Uterus (tissue), 2 donors: ENCODE measurements around the gene RALGAPB.

Experiments used
- CTCF ChIP-seq, 4 experiments: fragments of 200-600 bp in 2 of 4; fragments of 450-650 bp in 2 of 4; sonication (generic) in 2 of 4; IDR thresholded peaks; one replicate each; pipeline ENCODE4 v1.5.1; 2016 to 2019; ENCODE audit warnings: antibody characterized with exemption in 4 of 4, mild to moderate bottlenecking in 2 of 4, moderate library complexity in 1 of 4
- POLR2A ChIP-seq, 2 donors: fragments of 450-650 bp; IDR thresholded peaks; one replicate each; pipeline ENCODE4 v1.6.1; 2016; ENCODE audit warnings: antibody characterized with exemption in 2 of 2, mild to moderate bottlenecking in 1 of 2, moderate library complexity in 1 of 2

DNA sequence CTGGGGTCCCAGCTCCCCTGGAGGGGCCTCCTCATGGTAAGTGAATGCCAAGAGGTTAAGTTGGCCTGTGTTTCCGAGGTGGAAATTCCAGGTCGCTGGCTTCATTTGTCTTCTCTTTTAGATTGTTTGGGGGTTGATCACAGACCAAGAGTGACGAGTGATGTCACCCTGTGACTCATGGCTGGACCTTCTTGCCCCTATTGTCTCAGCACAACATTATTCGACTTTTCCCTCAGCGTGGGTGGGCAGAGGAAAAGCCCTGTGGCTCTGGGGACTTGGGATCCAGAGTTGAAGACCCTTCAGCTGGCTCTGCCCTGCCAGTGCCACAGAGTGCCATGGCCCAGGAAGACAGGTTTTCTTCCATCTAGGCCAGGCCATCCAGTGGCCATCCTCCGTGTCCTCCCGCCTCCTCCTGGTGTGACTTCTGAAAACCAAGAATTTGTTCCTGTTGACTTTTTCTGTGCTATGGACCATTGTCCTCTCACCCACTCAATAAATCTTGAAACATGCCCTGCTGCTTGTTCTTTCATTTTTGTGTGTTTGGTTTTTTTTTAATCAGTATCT is 22.1 kb upstream of the RALGAPB start:
- TF ChIP-seq POLR2A (IDR thresholded peaks at IDR 0.05) (no peak), CTCF (IDR thresholded peaks at IDR 0.05) (no peak)
